WTC11 (cell line): ENCODE measurements around the gene TRPV2.

Experiments used
- ATF1 ChIP-seq: sonication (generic); formaldehyde crosslinking; IDR thresholded peaks from 2 replicates; pipeline ENCODE4 v1.8.1; 2023; ENCODE audit warnings: mild to moderate bottlenecking, moderate library complexity, missing genetic modification reagents
- ATF2 ChIP-seq: sonication (generic); formaldehyde crosslinking; IDR thresholded peaks from 2 replicates; pipeline ENCODE4 v1.8.1; 2022; ENCODE audit warnings: low read depth, missing genetic modification reagents, borderline replicate concordance
- ATF3 ChIP-seq: sonication (generic); formaldehyde crosslinking; conservative IDR thresholded peaks from 2 replicates; pipeline ENCODE4 v1.8.1; 2022; ENCODE audit warnings: mild to moderate bottlenecking, missing genetic modification reagents
- CTCF ChIP-seq: fragments of 200-600 bp; IDR thresholded peaks from 2 replicates; pipeline ENCODE4 v1.8.0; 2022; ENCODE audit warnings: antibody characterized with exemption
- ELF4 ChIP-seq: sonication (generic); formaldehyde crosslinking; IDR thresholded peaks from 2 replicates; pipeline ENCODE4 v1.8.1; 2022; ENCODE audit warnings: low read depth, mild to moderate bottlenecking, moderate library complexity, missing genetic modification reagents
- ESRRA ChIP-seq: sonication (generic); formaldehyde crosslinking; IDR thresholded peaks from 2 replicates; pipeline ENCODE4 v1.8.1; 2022; ENCODE audit warnings: mild to moderate bottlenecking, missing genetic modification reagents, borderline replicate concordance
- FOXJ3 ChIP-seq: sonication (generic); formaldehyde crosslinking; IDR thresholded peaks from 2 replicates; pipeline ENCODE4 v1.9.0; 2021; ENCODE audit warnings: missing genetic modification reagents, mild to moderate bottlenecking, borderline replicate concordance
- HMGXB4 ChIP-seq: sonication (generic); formaldehyde crosslinking; IDR thresholded peaks from 2 replicates; pipeline ENCODE4 v1.8.1; 2023; ENCODE audit warnings: mild to moderate bottlenecking, moderate library complexity, missing genetic modification reagents
- KAT7 ChIP-seq: sonication (generic); formaldehyde crosslinking; IDR thresholded peaks from 2 replicates; pipeline ENCODE4 v1.8.1; 2023; ENCODE audit warnings: missing genetic modification reagents, mild to moderate bottlenecking, borderline replicate concordance
- NR2C2 ChIP-seq: sonication (generic); formaldehyde crosslinking; IDR thresholded peaks from 2 replicates; pipeline ENCODE4 v1.8.0; 2022; ENCODE audit warnings: mild to moderate bottlenecking, missing genetic modification reagents
- NR3C1 ChIP-seq: sonication (generic); formaldehyde crosslinking; conservative IDR thresholded peaks from 2 replicates; pipeline ENCODE4 v1.8.1; 2023; ENCODE audit warnings: low read depth, mild to moderate bottlenecking, missing genetic modification reagents
- SMAD3 ChIP-seq: sonication (generic); formaldehyde crosslinking; IDR thresholded peaks from 2 replicates; pipeline ENCODE4 v1.8.0; 2022; ENCODE audit warnings: missing genetic modification reagents, mild to moderate bottlenecking, borderline replicate concordance
- USF2 ChIP-seq: sonication (generic); formaldehyde crosslinking; IDR thresholded peaks from 2 replicates; pipeline ENCODE4 v1.8.1; 2023; ENCODE audit warnings: mild to moderate bottlenecking, missing genetic modification reagents, moderate library complexity

- no peak for TF ChIP-seq CTCF
- TF ChIP-seq ELF4: no peak
- TF ChIP-seq HMGXB4 (CRISPR knock-in tag): no peak
- no peak for TF ChIP-seq ATF2 (CRISPR knock-in tag)
- TF ChIP-seq ATF3: no peak
- TF ChIP-seq ATF1 (CRISPR knock-in tag): no peak
- TF ChIP-seq USF2 (CRISPR knock-in tag): no peak
- TF ChIP-seq KAT7 (CRISPR knock-in tag): no peak
- TF ChIP-seq NR2C2 (CRISPR knock-in tag): no peak
- no peak for TF ChIP-seq NR3C1 (CRISPR knock-in tag)
- TF ChIP-seq FOXJ3 (CRISPR knock-in tag): no peak
- no peak for TF ChIP-seq ESRRA (CRISPR knock-in tag)
- TF ChIP-seq SMAD3 (CRISPR knock-in tag): no peak
These were observed 32.3 kb downstream of the TRPV2 start for GRCh38 chr17:16447676-16448075.
